ENCODE data around the gene RALGAPA1.
"Not testable (repeated sequence)": the region's sequence is repeated elsewhere in the genome, so short reads cannot be mapped to it uniquely, and the experiment has no call there.

Gene RALGAPA1

GRCh38 chr14:35821564-35822411 lies 12.7 kb upstream of the RALGAPA1 start:
- peak; percentile 12 for DNase-seq

GRCh38 chr14:35819591-35820540 lies 10.8 kb upstream of the RALGAPA1 start:
- no peak for DNase-seq

GRCh38 chr14:35818346-35819115 lies 9.4 kb upstream of the RALGAPA1 start:
- DNase-seq = peak; percentile 2

- peak; percentile 40 for DNase-seq
These were observed 5.4 kb upstream of the RALGAPA1 start for GRCh38 chr14:35814371-35815005.

DNA sequence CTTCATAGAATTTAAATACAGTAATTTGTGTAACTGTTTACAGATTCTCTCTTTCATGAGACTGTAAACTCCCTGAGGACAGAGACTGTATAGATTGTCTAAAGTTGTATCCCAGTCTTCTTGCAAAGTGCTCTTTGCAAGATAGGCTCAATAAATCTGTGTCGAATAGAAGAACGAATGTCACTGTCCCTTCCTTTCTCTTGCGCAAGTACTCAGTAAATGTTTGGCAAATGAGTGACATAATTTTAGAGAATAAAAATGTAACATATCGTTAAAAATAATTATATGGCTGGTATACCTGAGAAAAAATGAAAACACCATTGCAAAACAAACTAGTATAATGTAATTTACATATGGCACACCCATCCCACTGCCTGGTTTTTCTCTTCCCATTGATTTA lies 1.9 kb upstream of the RALGAPA1 start:
- no peak for DNase-seq

- DNase-seq = no peak
These were observed 502 bp upstream of the RALGAPA1 start for GRCh38 chr14:35809597-35809996.

GRCh38 chr14:35808076-35808637 lies 938 bp downstream of the RALGAPA1 start:
- DNase-seq = no peak

- no peak for DNase-seq
These were observed 1.7 kb downstream of the RALGAPA1 start for GRCh38 chr14:35807131-35807961.

- no peak for DNase-seq
These were observed 2.8 kb downstream of the RALGAPA1 start for GRCh38 chr14:35806006-35806907.

- no peak for DNase-seq
These were observed 11.3 kb downstream of the RALGAPA1 start for GRCh38 chr14:35797796-35798195.

- no peak for DNase-seq
These were observed 19.4 kb downstream of the RALGAPA1 start for GRCh38 chr14:35789651-35790050.

DNA sequence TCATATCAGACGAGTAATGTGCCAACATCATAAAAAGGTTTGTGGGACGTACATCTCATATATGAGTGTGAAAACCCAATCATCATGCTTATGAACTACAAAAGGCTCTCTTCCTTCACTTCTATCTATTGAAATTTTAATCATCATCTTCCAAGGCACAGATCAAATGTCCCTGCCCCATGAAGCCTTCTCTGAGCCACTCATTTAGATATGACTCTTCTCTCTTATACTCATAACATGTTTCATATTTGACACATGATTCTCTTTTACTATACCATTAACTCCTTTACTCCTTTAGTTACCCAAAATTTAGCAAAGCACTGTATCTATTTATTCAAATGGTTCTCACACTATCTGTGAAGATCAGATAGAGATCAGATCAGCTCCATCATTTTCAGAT lies 22.2 kb downstream of the RALGAPA1 start:
- no peak for DNase-seq

DNA sequence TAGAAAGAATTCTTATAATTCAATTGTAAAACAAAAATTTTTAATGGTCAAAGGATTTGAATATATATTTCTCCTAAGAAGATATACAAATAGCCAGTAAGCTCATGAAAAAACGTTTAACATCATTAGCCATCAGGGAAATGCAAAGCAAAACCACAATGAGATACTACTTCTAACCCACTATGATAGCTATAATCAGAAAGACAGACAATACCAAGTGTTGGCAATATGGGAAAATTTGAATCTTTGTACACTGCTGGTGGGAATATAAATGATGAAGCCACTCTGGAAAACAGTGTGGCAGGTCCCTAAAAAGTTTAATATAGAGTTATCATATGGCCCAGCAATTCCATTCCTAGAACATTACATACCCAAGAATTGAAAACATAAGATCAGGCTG lies 25.4 kb downstream of the RALGAPA1 start:
- DNase-seq = no peak

- DNase-seq = no peak
These were observed 29.7 kb downstream of the RALGAPA1 start for GRCh38 chr14:35779368-35779767.

GRCh38 chr14:35777550-35777949 lies 31.5 kb downstream of the RALGAPA1 start:
- not testable (repeated sequence) for DNase-seq

DNA sequence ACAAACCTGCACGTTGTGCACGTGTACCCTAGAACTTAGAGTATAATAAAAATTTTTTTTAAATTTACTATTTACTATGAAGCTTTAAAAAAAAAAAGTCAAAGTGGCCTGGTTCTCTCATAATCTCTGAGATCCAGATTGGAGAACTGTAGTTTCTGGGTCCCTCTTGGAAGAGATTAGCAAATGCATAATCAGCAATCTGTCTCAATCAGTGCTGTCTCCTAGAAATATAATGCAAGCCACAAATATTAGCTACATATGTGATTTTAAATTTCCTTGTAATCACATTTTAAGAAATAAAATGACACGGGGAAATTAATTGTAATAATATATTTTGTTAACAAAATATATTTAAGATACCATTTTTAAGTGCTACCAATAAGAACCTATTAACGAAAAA lies 32.3 kb downstream of the RALGAPA1 start:
- no peak for DNase-seq

- not testable (repeated sequence) for DNase-seq
These were observed 33.0 kb downstream of the RALGAPA1 start for GRCh38 chr14:35776085-35776484.

DNA sequence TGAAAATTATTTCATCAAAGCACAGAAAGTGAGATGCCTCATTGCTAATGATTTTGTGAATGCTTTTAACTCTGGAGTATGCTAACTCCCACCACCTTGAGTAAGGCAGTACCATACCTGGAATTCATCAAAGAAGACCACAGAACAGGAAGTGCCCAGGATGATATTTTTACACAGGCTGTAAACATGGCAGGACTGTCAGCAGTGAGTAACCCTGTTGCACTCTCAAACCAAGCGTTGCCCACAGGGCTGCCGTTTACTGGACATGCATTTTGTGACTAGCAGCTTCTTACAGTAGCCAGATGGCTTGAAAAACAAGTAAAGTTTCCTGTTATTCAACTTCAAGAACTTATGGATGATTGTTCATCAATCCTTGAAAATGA lies 42.4 kb downstream of the RALGAPA1 start:
- no peak for DNase-seq

DNA sequence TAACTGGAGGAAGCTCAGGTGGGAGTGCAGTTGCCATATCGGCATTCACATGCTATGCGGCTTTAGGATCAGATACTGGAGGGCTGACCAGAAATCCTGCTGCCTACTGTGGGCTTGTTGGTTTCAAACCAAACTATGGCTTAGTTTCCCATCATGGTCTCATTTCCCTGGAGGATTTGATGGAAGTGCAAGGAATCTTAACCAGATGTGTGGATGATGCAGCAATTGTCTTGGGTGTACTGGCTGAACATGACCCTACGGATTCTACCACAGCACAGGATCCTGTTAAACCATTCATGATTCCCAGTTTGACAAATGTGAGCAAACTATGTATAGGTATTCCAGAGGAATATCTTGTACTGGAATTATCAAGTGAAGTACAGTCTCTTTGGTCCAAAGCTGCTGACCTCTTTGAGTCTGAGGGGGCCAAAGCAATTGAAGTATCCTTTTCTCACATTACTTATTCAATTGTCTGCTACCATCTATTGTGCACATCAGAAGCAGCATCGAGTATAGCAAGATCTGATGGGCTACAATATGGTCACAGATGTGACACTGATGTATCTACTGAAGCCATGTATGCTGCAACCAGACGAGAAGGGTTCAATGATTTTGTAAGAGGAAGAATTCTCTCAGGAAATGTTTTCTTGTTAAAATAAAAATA lies 42.9 kb downstream of the RALGAPA1 start:
- DNase-seq = no peak

GRCh38 chr14:35761922-35762321 lies 47.2 kb downstream of the RALGAPA1 start:
- no peak for DNase-seq
